DMS114 treated with DMSO at 0.1 percent for 48 hours (cell line): ENCODE data around the gene MPZL3.
"Not testable (repeated sequence)": the region's sequence is repeated elsewhere in the genome, so short reads cannot be mapped to it uniquely, and the experiment has no call there.

Source experiments
- DNase-seq: peaks from one replicate; lab custom pipeline; 2025; ENCODE audit not compliant: unreplicated experiment; lab: John Stamatoyannopoulos, UW

Gene MPZL3

DNA sequence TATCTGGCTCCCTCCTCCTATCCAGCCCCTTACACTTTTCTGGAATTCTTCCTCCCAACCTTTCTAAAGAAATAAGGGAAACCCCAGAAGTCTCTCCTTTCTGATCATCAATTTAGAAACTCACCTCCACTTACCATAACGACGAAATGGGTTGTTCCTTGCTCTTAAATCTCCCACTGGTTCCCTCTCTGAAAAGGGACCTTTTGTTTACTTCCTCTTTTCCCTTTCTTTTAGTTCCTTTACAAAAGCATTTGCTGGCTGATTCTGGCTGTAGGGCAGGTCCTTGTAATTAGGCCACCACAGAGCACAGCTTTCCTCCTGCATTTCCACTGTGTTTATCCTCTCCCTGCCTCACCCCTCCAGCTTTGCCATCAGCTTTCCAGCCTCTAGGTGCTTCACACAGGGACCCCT, 39.4 kb downstream of the MPZL3 start:
- no peak for DNase-seq

DNA sequence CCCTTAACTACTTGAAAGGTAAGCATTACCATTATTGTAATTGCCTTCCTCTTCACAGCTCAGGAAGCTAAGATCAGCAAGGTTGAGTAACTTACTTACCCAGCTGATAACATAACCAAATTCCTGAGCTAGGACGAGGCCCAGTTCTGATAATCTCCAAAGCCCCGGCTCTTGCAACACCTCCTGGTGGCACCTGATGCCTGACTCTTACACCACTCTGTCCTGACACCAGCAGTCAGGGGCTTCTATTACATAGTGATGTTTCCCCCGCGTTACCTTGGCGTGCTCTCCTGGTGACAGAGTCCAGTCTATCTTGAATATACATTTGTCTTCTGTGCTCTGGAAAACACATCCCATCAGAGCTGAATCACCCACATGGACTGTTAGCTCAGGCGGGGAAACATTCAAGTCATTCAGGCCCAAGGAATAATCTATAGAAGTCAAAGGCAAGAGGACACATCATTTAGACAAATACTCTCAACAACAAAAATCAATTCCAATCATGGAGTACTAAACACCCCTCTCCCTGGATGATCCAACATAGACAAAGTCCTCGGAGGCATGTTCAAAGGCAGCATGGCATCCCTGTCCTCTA, 39.9 kb downstream of the MPZL3 start:
- DNase-seq, result no peak

DNA sequence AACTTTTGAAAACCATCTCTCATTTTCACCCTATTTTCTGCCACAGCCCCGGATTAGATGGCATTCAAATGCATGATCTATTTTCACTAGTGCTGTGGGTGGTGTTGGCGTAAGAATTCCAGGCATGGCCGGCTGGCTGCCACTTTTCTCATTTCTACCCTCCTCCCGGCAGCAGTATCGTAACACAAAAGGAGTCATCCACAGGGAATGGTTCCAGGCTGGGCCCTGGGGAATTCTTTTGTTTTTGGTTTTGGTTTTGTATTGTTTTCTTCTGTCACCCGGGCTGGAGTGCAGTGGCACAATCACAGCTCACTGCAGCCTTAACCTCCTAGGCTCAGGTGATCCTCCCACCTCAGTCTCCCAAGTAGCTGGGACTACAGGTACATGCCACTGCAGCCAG, 41.2 kb downstream of the MPZL3 start:
- DNase-seq, result no peak

DNA sequence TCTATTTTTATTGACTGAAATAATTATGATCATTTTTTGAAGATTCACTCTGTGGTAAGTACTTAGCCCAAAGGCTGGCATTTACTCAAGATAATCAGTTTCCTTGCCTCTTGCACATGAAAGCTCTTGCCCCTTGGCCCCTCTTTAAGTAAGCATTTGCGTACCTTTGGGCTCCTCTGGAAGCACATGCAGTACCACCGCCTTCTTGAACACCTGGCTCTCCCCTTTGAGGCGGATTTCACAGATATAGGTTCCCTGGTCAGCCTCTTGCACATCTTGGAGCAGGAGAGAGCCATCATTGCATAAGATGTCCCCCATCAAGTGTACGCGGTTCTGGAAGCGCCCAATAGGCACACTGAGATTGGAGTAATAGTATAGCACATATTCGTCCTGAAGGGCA, 41.8 kb downstream of the MPZL3 start:
- no peak for DNase-seq

DNA sequence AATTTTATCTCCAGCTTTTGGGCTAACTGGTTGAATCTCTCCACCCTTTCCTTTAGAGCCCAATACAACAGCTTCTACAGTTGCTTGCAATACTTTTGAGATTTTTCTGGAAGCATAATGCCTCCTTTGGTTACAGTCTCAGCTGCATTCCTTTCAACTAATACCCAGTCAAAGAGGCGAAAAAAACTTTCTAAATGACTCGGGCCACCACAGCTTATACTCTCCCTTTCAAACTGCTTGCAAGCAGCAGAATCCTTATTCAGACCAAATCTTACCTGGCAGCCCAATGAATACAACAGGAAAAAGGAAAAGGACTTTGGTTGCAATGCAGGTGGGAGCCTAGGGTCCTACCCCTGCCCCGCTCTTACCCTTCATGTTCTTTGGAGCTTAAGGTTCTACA, 43.1 kb downstream of the MPZL3 start:
- DNase-seq, result no peak

DNA sequence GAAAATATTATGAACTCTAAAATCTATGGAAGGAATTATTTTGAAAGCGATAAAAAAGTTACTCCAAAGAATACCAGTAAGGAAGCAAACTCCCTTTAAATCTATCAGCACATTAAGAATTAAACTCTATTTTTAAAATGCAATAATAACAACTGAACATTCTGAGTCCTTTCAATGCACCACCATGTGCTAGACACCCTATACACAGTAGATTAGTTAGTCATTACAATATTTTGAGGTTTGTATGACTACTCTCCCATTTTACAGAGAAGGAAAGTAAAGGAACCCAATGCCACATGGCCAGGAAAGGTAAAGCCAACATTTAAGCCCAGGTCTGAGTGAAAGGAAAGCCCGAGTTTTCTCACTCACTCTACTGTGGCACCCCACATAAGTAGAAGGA, 45.1 kb downstream of the MPZL3 start:
- no peak for DNase-seq

DNA sequence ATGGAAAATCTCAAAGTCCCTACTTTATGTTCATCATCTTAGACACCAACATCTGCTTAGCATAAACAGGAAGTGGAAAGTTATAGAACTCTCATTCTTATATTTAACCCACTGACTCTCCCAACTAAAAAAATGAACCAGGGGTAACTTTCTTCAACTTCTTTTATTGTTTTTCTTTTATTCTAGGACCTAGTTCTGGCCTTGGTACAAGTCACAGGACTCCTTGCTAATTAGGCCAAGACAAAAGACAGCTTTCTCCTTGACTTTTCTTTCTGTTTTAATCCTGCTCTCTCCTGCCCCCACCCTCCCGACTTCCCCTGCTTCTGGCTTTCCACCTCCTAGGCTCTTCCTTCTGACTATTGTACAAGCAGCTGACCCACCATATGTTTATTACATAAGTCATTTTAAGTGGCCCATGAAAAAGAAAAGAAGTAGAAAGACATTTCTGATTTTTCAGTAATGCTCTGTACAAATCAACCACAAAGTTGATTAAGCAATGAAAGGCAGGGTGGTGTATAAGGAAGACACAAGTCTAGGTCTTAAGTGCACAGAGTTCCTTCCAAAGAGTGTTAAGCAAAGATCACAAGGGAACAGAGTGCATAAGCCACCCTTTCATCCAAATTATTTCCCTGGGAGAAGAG, 45.7 kb downstream of the MPZL3 start:
- DNase-seq, result no peak

DNA sequence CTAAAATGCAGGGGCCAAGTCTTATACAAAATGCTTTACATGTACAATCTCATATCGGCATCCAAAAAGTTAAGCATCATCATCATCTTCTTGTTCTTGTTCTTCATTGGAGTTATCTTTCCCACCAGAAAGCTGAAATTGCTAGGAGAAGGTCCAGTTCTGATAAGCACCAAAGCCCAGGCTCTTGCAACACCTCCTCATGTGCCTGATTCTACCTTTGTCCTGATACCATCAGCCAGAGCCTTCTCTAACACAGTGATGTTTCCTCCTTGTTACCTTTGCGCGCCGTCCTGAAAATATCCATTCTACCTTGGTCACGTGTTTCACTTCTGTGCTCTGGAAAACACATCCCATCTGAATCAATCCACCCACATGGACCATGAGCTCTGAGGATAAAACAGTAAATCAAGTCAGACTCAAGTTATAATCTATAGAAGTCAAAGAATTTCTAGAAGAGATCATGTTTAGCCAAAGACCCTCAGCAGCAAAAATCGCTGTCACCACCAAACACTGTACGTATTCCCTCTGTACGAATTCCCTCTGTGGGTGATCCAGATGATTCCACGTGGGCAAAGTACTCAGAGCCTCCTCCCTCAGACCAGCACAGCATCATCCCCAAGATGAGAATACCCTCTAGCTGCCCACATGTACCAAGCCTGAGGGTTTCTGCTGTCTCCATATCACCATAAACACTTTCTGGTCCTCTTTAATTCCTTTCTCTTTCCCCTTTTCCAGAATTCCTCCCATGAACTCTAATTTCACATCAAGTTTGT, 46.4 kb downstream of the MPZL3 start:
- DNase-seq, result no peak

DNA sequence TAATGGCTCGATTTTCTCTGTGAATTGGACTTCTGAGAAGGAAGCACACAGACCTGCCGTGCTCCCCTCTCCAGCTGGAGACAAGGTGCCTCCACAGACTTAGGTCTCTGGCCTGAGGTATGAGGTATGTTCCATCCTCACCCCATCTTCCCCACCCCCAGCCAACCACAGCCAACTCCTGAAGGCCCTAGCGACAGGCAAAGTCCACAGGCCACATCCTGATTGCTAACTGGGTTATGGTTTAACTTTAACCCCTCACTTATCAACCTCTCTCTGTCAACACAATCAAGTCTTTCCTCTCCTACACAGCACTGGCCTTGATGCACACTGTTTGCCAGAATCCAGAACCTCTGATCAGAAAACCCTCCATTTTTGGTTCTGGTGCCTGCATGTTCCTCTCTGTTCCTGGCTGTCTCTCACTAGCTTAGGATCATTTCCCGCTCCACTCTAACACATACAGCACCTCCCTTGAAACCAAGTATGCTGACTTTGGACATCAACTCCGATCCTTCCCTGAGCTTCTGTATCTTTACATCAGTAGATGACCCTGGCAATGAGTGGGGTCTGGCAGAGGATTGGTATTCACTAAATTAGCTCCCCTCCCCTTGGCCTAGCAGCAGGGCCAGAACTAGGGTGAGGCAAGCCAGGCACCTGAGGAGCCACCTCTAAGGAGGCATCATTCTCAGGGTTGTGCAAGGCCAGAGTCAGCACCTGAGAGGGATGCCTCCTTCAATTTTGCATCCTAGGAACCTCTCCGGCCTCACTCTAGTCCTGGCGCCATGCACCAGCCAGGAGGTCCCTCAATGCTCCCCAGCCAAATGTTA, 49.4 kb downstream of the MPZL3 start:
- DNase-seq, result no peak

DNA sequence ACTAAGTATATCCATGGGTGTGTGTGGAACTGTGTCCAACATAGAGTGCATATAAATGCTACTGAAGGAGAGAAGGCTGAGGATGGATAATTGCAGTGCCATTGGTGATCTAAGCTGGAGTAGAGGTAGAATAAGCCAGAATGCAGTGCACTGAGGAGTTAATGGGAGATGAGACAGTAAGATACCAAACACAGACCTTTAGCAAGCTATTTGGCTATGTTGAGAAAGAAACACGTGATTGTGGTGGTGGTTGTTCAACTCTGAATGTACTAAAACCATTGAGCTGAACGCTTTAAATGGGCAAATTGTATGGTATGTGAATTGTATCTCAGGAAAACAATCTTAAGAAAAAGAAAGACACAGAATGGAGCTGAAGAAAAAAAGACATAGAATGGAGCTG, 50.2 kb downstream of the MPZL3 start:
- no peak for DNase-seq

DNA sequence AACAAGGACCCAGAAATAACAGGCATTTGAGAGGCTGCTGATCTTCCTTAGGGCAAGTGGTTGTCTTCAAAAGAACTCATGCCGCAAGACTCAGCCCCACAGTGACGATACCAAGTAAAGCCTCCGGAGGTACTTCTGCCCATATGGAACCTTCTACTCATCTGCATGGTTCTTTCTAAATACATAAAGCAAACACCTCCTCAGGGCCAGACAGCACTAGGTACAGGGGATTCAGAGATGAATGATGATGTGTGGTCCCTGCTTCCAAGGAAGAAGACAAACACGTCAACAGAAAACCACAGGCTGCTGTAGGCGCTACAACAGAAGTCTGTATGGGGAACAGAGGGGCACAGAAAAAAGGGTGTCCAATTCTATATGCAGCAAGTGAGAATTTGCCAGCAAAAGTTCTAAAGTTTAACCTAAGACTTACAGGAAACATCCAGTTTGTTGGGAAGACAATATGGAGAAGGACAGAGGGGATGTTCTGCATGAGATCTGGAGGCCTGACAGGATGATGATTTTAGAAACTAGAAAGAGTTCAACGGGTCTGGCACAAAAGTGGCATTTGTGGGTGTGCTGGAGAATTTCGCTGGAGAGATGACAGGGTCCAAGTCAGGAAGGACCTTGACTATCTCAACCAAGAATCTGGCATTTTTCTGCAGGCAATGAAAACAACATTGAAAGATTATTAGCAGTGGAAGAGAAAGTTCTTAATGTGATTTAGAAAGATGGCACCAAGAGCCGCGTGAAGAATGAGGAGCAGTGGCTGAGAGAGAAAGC, 51.1 kb downstream of the MPZL3 start:
- no peak for DNase-seq

DNA sequence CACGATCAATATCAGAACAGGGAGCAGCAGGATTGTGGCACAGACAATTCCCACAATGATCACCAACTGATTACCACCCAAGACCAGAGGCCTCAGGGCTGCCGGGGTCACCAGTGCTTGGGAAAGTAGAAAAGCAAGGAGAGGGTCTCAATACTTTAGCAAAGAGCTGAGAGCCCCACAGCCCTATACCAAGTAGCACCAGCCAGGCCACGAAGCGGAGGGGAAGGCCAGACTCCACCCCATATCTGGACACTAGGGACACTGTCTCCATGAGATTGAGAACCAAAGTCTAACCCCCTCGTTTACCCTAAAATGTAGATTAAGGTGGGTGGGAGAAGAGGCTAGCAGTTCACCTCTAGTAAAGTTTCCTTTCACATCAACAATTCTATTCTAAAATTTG, 51.7 kb downstream of the MPZL3 start:
- no peak for DNase-seq

DNA sequence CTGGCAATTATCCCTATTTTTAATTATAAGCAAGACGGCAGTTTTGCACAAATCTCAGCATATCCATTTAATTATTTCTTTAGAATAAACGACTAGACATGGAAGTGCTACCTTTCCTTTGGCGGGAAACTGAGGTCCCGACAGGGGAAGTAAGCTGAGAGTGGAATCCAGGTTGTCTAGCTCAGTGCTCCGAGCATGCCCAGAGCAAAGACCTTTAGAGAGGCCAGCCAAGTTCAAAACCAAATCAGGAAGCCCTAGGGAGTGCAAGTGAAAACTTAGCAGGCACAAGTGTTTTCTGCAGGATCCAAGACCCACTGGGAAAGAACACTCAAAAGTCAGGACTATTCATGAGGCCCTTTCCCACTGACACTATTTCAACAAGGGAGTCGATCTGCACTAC, 53.0 kb downstream of the MPZL3 start:
- DNase-seq, result no peak

DNA sequence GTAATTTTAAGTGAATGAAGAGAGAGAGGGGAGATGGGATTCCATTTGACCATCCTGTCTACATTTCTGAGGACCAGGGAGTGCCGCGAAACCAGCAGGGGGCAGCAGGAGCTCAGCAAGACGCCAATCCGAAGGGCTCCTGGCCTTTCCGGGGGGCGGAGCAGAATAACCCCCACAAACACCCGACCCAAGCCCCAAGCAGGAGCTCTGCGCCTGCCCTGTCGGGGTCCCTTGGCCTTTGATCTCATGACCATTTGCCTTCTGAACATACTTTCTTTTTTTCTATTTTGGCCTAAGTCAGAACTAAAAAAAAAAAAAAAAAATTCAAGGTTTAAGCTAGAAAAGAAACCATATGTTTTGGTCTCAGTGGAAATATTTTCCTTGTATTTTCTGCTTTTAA, 53.8 kb downstream of the MPZL3 start:
- no peak for DNase-seq

DNA sequence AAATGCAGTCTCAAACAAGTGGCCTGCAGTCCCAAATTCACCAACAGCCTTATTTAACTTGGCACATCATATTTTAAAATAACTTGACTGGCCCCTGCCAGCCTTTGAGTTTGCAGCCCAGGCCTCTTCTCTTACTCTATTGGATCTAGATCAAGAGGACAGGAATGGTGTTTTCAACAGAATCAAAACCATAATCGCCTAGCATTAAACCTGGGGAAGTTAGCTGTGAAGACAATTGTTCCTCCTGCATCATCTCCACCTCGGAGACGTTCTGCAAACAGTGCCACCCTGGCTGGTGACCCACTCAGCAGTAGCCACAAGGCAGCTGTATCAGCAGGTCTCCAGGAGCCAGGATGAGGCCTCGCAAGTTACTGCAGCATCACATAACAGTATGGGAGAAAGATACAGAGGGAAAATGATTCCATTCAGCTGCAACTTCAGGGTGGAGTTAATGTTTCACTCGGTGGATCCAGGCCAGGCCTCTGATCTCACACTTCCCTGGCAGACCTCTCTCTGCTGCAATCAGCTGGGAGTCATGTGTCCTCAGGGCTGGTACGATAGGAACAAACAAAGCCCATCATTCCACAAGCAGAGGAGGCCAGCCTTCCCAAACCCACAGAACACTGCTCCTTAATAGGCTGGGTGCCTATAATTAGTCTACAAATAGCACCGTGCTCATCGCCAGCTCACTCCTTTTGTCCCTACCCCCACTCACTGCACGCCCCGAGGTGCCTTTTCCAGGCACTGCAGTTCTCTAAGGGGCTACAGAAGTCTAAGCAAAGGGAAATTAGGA, 57.1 kb downstream of the MPZL3 start:
- no peak for DNase-seq

DNA sequence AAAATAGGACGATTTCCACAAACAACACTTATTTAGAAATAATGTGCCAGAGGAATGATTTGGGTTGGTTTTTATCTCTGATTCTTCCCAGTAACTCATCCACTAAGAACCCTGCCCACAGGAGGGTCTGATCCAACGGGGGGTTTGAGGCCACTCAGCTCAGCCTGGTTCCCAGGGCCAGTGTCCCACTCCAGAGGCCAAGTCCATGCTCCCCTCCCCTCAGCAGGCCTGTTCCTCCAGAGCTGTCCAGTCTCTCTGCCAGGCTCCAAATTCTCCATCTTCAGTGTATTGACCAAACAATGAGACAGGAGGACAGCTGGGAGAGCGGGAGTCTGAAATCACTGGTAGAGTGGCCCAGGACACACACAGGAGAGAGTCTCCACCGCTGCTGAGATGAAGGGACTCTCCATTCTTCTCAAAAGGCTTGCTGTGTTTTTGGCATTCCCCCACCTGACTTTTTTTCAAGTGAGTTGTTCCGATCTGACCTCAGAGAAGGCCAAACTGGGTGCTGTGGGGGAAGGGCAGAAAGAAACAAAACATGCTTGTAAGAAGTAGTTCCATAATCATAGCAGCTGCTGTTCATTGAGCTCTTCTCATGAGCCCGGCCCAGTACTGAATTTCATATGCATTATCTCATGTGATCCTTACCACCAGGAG, 58.1 kb downstream of the MPZL3 start:
- DNase-seq, result no peak

DNA sequence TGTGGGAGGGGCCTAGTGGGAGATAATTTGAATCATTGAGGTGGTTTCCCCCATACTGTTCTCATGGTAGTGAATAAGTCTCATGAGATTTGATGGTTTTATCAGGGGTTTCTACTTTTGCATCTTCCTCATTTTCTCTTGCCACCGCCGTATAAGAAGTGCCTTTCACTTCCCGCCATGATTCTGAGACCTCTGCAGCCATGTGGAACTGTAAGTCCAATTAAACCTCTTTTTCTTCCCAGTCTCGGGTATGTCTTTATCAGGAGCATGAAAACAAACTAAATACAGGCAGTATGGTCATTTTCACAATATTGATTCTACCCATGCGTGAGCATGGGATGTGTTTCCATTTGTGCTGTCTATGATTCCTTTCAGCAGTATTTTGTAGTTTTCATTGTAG, 59.3 kb downstream of the MPZL3 start:
- not testable (repeated sequence) for DNase-seq

DNA sequence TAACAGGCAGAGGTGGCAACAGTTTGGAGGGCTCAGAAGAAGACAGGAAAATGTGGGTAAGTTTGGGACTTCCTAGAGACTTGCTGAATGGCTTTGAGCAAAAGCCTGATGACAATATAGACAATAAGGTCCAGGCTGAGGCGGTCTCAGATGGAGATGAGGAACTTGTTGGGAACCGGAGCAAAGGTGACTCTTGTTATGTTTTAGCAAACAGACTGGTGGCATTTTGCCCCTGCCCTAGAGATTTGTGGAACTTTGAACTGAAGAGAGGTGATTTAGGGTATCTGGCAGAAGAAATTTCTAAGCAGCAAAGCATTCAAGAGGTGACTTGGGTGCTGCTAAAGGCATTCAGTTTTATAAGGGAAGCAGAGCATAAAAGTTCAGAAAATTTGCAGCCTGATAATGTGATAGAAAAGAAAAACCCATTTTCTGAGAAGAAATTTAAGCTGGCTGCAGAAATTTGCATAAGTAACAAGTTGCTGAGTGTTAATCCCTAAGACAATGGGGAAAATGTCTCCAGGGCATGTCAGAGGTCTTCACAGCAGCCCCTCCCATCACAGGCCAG, 61.1 kb downstream of the MPZL3 start:
- DNase-seq, result not testable (repeated sequence)
